GM06990 (cell line): ENCODE results near the gene MOB3A.

Experiments
- DNase-seq: peaks from one replicate; pipeline ENCODE4 v3.0.0-alpha.2; 2011; ENCODE audit not compliant: insufficient read length; ENCODE audit errors: extremely low read depth
- H3K27me3 ChIP-seq: replicated peaks from 2 replicates; pipeline ENCODE4 v1.6.0; 2011; ENCODE audit warnings: low read length; ENCODE audit not compliant: control insufficient read depth, insufficient read depth
- H3K36me3 ChIP-seq: 2 replicates; pipeline ENCODE4 v1.5.1; 2011; ENCODE audit warnings: low read length; ENCODE audit not compliant: control insufficient read depth, insufficient read depth
- H3K4me3 ChIP-seq: replicated peaks from 2 replicates; pipeline ENCODE4 v1.5.1; 2011; ENCODE audit warnings: low read depth, mild to moderate bottlenecking, control low read depth, low read length
- TF ChIP-seq, protein P1 (sequence below): IDR thresholded peaks from 2 replicates; pipeline ENCODE4 v1.5.1; 2011; ENCODE audit warnings: low read length, control low read depth, mild to moderate bottlenecking, inconsistent platforms; ENCODE audit not compliant: insufficient read depth, poor library complexity, severe bottlenecking

Gene MOB3A

GRCh38 chr19:2021453-2022140, 74.5 kb downstream of the MOB3A start:
- no peak for DNase-seq
- no peak overlapping the region for H3K4me3 ChIP-seq
- TF ChIP-seq, protein P1, sequence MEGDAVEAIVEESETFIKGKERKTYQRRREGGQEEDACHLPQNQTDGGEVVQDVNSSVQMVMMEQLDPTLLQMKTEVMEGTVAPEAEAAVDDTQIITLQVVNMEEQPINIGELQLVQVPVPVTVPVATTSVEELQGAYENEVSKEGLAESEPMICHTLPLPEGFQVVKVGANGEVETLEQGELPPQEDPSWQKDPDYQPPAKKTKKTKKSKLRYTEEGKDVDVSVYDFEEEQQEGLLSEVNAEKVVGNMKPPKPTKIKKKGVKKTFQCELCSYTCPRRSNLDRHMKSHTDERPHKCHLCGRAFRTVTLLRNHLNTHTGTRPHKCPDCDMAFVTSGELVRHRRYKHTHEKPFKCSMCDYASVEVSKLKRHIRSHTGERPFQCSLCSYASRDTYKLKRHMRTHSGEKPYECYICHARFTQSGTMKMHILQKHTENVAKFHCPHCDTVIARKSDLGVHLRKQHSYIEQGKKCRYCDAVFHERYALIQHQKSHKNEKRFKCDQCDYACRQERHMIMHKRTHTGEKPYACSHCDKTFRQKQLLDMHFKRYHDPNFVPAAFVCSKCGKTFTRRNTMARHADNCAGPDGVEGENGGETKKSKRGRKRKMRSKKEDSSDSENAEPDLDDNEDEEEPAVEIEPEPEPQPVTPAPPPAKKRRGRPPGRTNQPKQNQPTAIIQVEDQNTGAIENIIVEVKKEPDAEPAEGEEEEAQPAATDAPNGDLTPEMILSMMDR: no peak
- H3K36me3 ChIP-seq: no peaks in the 10 kb centered on the region
- H3K27me3 ChIP-seq: no peaks in the 10 kb centered on the region
